HepG2 (cell line): ENCODE results near the gene CYB5R3.

Experiments
- GABPA ChIP-seq, 2 experiments: IDR thresholded peaks; 2 replicates each; pipeline ENCODE4 v1.6.1; 2011 to 2016; ENCODE audit warnings: low read depth in 2 of 2, low read length in 1 of 2, missing biosample characterization in 1 of 2, missing genetic modification characterization in 1 of 2
- ZBTB49 ChIP-seq: sonication (generic); formaldehyde crosslinking; IDR thresholded peaks from 2 replicates; pipeline ENCODE4 v1.4.0; 2020; ENCODE audit warnings: missing genetic modification reagents, borderline replicate concordance
- TF ChIP-seq, protein P1 (sequence below): sonication (generic); formaldehyde crosslinking; IDR thresholded peaks from 2 replicates; pipeline ENCODE4 v1.5.0; 2020; ENCODE audit warnings: missing genetic modification reagents

- no peak for TF ChIP-seq GABPA (IDR thresholded peaks at IDR 0.05; ENCODE audit: low read depth, low read length)
- TF ChIP-seq GABPA (CRISPR knock-in tag; IDR thresholded peaks at IDR 0.05; ENCODE audit: low read depth), result no peak
- TF ChIP-seq ZBTB49 (CRISPR knock-in tag), result no peak
- TF ChIP-seq, protein P1, sequence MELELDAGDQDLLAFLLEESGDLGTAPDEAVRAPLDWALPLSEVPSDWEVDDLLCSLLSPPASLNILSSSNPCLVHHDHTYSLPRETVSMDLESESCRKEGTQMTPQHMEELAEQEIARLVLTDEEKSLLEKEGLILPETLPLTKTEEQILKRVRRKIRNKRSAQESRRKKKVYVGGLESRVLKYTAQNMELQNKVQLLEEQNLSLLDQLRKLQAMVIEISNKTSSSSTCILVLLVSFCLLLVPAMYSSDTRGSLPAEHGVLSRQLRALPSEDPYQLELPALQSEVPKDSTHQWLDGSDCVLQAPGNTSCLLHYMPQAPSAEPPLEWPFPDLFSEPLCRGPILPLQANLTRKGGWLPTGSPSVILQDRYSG (CRISPR knock-in tag), result no peak
Observed at GRCh38 chr22:42683578-42684283, 34.5 kb upstream of the CYB5R3 start.
